ENCODE data around the gene THADA.

Gene THADA

DNA sequence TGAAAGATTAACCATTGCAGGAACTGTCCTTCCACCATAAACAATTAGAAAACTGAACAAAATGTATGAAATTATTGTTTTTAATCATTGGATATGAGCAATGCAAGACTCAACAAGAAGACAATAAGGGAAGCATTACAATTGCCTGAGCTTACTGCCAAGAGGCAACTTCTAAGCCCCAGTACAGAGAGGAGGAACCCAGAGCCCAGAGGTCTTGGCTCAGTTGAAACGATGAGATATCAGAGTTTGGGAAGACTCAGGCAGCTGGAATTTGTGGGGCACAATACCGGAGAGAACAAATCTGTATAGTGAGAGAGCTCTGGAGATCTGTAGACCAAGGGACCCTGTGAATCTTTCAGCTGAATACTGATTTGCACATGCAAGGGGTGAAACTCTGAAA, 288.8 kb downstream of the THADA start:
- Histone ChIP-seq H3K36me3 (ENCODE audit: insufficient read depth, low read length) (no peaks in the 10 kb centered on the region), H3F3A (ENCODE audit: insufficient read depth, low read length) (no peaks in the 10 kb centered on the region), H3K4me1 (ENCODE audit: insufficient read depth, low read length, severe bottlenecking) (no peaks in the 10 kb centered on the region), H3K9ac (ENCODE audit: low read length) (no peak overlapping the region), H3K27me3 (ENCODE audit: insufficient read depth, low read length) (no peaks in the 10 kb centered on the region), H3K4me3 (ENCODE audit: low read depth, low read length, poor library complexity, severe bottlenecking) (no peak overlapping the region), H2AFZ (ENCODE audit: low read length) (no peak overlapping the region), H3K9me2 (ENCODE audit: low read depth, low read length) (no peaks in the 10 kb centered on the region), H3K9me3 (ENCODE audit: low read length) (no peaks in the 10 kb centered on the region), H3K27ac (ENCODE audit: low read depth, low read length, poor library complexity, severe bottlenecking) (no peak overlapping the region), H3K4me2 (ENCODE audit: low read length) (no peak overlapping the region), H4K20me1 (ENCODE audit: insufficient read depth, low read length) (no peaks in the 10 kb centered on the region), H3K79me2 (ENCODE audit: insufficient read depth, low read length) (no peaks in the 10 kb centered on the region)
- TF ChIP-seq EZH2 (IDR thresholded peaks at IDR 0.05; ENCODE audit: borderline replicate concordance, low read length), result no peak
- TF ChIP-seq, protein P1, sequence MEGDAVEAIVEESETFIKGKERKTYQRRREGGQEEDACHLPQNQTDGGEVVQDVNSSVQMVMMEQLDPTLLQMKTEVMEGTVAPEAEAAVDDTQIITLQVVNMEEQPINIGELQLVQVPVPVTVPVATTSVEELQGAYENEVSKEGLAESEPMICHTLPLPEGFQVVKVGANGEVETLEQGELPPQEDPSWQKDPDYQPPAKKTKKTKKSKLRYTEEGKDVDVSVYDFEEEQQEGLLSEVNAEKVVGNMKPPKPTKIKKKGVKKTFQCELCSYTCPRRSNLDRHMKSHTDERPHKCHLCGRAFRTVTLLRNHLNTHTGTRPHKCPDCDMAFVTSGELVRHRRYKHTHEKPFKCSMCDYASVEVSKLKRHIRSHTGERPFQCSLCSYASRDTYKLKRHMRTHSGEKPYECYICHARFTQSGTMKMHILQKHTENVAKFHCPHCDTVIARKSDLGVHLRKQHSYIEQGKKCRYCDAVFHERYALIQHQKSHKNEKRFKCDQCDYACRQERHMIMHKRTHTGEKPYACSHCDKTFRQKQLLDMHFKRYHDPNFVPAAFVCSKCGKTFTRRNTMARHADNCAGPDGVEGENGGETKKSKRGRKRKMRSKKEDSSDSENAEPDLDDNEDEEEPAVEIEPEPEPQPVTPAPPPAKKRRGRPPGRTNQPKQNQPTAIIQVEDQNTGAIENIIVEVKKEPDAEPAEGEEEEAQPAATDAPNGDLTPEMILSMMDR (IDR thresholded peaks at IDR 0.05; ENCODE audit: low read length), result no peak

GRCh38 chr2:43306197-43306596, 289.6 kb downstream of the THADA start:
- Histone ChIP-seq H3K4me3 (ENCODE audit: low read depth, low read length, poor library complexity, severe bottlenecking) (no peak overlapping the region), H4K20me1 (ENCODE audit: insufficient read depth, low read length) (no peaks in the 10 kb centered on the region), H3K4me2 (ENCODE audit: low read length) (no peak overlapping the region), H3K4me1 (ENCODE audit: insufficient read depth, low read length, severe bottlenecking) (no peaks in the 10 kb centered on the region), H3K79me2 (ENCODE audit: insufficient read depth, low read length) (no peaks in the 10 kb centered on the region), H3F3A (ENCODE audit: insufficient read depth, low read length) (no peaks in the 10 kb centered on the region), H3K9me3 (ENCODE audit: low read length) (no peaks in the 10 kb centered on the region), H2AFZ (ENCODE audit: low read length) (no peak overlapping the region), H3K9ac (ENCODE audit: low read length) (no peak overlapping the region), H3K27ac (ENCODE audit: low read depth, low read length, poor library complexity, severe bottlenecking) (no peak overlapping the region), H3K36me3 (ENCODE audit: insufficient read depth, low read length) (no peaks in the 10 kb centered on the region), H3K27me3 (ENCODE audit: insufficient read depth, low read length) (no peaks in the 10 kb centered on the region), H3K9me2 (ENCODE audit: low read depth, low read length) (no peaks in the 10 kb centered on the region)
- TF ChIP-seq, protein P1 (IDR thresholded peaks at IDR 0.05; ENCODE audit: low read length), result no peak
- no peak for TF ChIP-seq EZH2 (IDR thresholded peaks at IDR 0.05; ENCODE audit: borderline replicate concordance, low read length)

DNA sequence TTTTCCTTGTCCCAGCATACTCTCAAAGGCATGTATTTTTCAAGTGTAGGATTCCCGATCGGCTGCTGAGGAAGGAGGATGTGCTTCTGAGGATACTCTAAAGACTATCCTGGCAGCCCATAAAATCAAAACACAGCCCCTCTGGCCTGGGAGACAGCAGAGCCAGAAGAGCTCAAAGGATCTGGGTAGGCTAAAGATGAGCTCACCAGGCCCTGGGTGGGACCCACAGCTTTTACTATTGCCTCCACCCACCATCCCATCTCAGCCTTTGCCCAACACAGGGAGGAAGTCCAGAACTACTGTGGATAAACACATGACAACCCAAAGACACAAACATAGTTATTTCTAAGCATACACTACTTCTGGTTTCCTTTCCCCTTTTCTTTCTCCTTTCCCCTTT, 290.3 kb downstream of the THADA start:
- H3K36me3 ChIP-seq (ENCODE audit: insufficient read depth, low read length), result no peaks in the 10 kb centered on the region
- no peak overlapping the region for H3K4me2 ChIP-seq (ENCODE audit: low read length)
- no peak overlapping the region for H2AFZ ChIP-seq (ENCODE audit: low read length)
- H3K27me3 ChIP-seq (ENCODE audit: insufficient read depth, low read length), result no peaks in the 10 kb centered on the region
- H3K4me1 ChIP-seq (ENCODE audit: insufficient read depth, low read length, severe bottlenecking), result no peaks in the 10 kb centered on the region
- TF ChIP-seq, protein P1 (IDR thresholded peaks at IDR 0.05; ENCODE audit: low read length), result no peak
- no peak for TF ChIP-seq EZH2 (IDR thresholded peaks at IDR 0.05; ENCODE audit: borderline replicate concordance, low read length)
- no peak overlapping the region for H3K4me3 ChIP-seq (ENCODE audit: low read depth, low read length, poor library complexity, severe bottlenecking)
- H3F3A ChIP-seq (ENCODE audit: insufficient read depth, low read length), result no peaks in the 10 kb centered on the region
- no peak overlapping the region for H3K27ac ChIP-seq (ENCODE audit: low read depth, low read length, poor library complexity, severe bottlenecking)
- no peaks in the 10 kb centered on the region for H3K9me3 ChIP-seq (ENCODE audit: low read length)
- H3K9me2 ChIP-seq (ENCODE audit: low read depth, low read length), result no peaks in the 10 kb centered on the region
- H3K9ac ChIP-seq (ENCODE audit: low read length), result no peak overlapping the region
- no peaks in the 10 kb centered on the region for H3K79me2 ChIP-seq (ENCODE audit: insufficient read depth, low read length)
- H4K20me1 ChIP-seq (ENCODE audit: insufficient read depth, low read length), result no peaks in the 10 kb centered on the region
